Measurements from ENCODE around the gene SEMA3F.

GRCh38 chr3:50207359-50208042 is 52.4 kb downstream of the SEMA3F start:
- TF ChIP-seq CTCF (conservative IDR thresholded peaks at IDR 0.05), result no peak
- no peak for TF ChIP-seq EZH2 (IDR thresholded peaks at IDR 0.05; ENCODE audit: low read depth)

Measured in PC-9 (cell line).